Measurements from ENCODE around the gene MRPL48.

- TF ChIP-seq CTCF (IDR thresholded peaks at IDR 0.05) = no peak
- TF ChIP-seq EP300 (IDR thresholded peaks at IDR 0.05) = no peak
- no peak for TF ChIP-seq POLR2A (IDR thresholded peaks at IDR 0.05)
Measured at GRCh38 chr11:73914284-73914683, 126.6 kb downstream of the MRPL48 start.
